Upper lobe of left lung (tissue), 4 donors: ENCODE data around the gene PRLR.

Experiments used
- CTCF ChIP-seq, 6 experiments: fragments of 450-650 bp in 4 of 6; fragments of 200-600 bp in 2 of 6; sonication (generic) in 2 of 6; IDR thresholded peaks; one replicate each; pipeline ENCODE4 v1.5.1; 2016 to 2019; ENCODE audit warnings: antibody characterized with exemption in 6 of 6
- EP300 ChIP-seq, 4 donors: sonication (generic); formaldehyde crosslinking; IDR thresholded peaks; one replicate each; pipeline ENCODE4 v1.5.1; 2017; ENCODE audit warnings: antibody characterized with exemption in 4 of 4, control low read depth in 2 of 4

DNA sequence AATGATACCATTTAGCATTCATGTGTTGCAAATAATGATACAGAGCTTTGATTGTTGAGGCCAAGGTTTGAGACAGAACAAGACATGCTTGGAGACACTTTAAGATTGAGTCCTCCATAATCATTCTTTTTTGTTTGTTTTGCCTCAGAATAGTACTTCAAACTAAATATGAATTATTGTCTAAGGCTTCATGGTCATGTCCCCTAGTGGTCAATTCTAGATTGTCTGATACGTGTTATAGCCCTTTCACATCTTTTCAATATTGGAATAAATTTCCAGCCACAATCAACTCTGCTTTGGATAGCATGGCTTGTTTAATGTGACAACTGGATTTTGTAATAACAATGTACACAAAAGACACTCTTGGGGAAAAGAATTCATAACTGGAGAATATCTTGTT, 64.2 kb downstream of the PRLR start:
- TF ChIP-seq CTCF (IDR thresholded peaks at IDR 0.05) (peak in 1 of 6 experiments; percentile 16), EP300 (IDR thresholded peaks at IDR 0.05) (no peak)
